Activated CD4-positive, alpha-beta memory T cell treated with anti-CD3 and anti-CD28 coated beads for 36 hours (primary cell): ENCODE data around the gene DAPK1. TPM values are rescaled to one million over a fixed set of nuclear protein-coding genes. Genes with fewer than 3 reads are reported as not detected.
"Not testable (repeated sequence)": the region's sequence is repeated elsewhere in the genome, so short reads cannot be mapped to it uniquely, and the experiment has no call there.

Source experiments
- CTCF ChIA-PET: fragments of 350-600 bp; sonication (Branson Sonifier 250); formaldehyde crosslinking; loops from one replicate; lab custom pipeline; 2021; ENCODE audit warnings: antibody characterized with exemption, inconsistent platforms; lab: Charles Lee
- POLR2A ChIA-PET: fragments of 350-600 bp; sonication (Branson Sonifier 250); formaldehyde crosslinking; loops from one replicate; lab custom pipeline; 2021; ENCODE audit warnings: antibody characterized with exemption; lab: Charles Lee
- DNase-seq: peaks from one replicate; pipeline ENCODE4 v3.0.0-alpha.2; 2020
- H3K27ac Mint-ChIP-seq: one replicate; pipeline ENCODE4 v1.8.0; 2021; ENCODE audit warnings: mixed read lengths
- H3K27me3 Mint-ChIP-seq: one replicate; pipeline ENCODE4 v1.8.0; 2021; ENCODE audit warnings: mixed read lengths
- H3K36me3 Mint-ChIP-seq: one replicate; pipeline ENCODE4 v1.8.0; 2021; ENCODE audit warnings: mixed read lengths
- H3K4me1 Mint-ChIP-seq: one replicate; pipeline ENCODE4 v1.8.0; 2021; ENCODE audit warnings: low read depth, mixed read lengths
- H3K4me3 Mint-ChIP-seq: one replicate; pipeline ENCODE4 v1.8.0; 2021; ENCODE audit warnings: mild to moderate bottlenecking, mixed read lengths
- H3K9me3 Mint-ChIP-seq: one replicate; pipeline ENCODE4 v1.8.0; 2021; ENCODE audit warnings: mixed read lengths
- intact Hi-C: fragments of 100-400 bp; cut with micrococcal nuclease; formaldehyde crosslinking; loops from one replicate; pipeline ENCODE4 v1.15.1; 2023
- total RNA-seq, 2 experiments: library from RNA; stranded (reverse); gene quantifications; one replicate each; pipeline ENCODE4 v1.2.3, GENCODE V29; 2021

Gene DAPK1
- total RNA-seq, 2 experiments from 2014 or later, result 1.9 to 3.3 TPM

DNA sequence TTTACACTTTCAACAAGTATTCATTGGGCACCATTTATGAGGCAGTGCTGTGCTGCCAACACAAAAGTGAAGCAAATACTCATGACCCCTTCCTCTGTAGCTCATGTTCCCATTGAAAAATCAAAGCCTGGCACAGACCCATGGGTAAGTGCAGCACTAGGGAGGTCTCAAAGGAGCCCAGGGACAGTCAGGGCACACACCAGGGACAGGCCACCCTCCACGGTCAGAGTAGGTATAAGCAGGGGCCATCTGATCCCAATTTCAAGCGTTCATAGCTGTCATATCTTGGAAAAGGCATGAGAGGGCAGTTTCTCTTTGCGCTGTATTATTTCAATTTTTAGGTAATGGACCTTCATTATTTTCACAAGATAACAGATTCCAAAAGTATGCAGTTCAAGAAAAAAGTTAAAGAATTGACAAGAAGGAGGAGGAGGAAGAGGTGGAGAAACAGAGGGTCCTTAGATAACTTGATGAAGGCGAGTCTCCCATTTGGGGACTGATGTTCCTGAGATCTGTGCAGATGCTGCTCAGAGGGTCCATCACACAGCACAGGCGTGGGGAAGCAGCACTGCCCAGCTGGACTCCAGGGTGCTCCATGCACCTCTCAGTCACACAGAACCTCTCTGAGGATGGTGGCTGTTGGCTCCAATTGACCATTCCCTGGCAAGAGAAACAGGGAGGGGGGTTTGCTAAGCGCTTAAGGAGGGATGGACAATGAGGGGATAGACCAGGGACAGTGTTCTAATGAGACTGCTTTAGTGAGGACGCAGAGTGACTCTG lies 235.8 kb downstream of the DAPK1 start:
- ChIA-PET POLR2A (no interaction called here), CTCF (no interaction called here)
- Mint-ChIP-seq H3K9me3 (no peaks in the 10 kb centered on the region), H3K4me3 (no peak overlapping the region), H3K27ac (no peak overlapping the region), H3K36me3 (peaks cover 10% of the 10 kb centered on the region), H3K27me3 (peaks cover 19% of the 10 kb centered on the region), H3K4me1 (peaks cover 16% of the 10 kb centered on the region)
- DNase-seq, result no peak
- intact Hi-C loops, result no loop called here

DNA sequence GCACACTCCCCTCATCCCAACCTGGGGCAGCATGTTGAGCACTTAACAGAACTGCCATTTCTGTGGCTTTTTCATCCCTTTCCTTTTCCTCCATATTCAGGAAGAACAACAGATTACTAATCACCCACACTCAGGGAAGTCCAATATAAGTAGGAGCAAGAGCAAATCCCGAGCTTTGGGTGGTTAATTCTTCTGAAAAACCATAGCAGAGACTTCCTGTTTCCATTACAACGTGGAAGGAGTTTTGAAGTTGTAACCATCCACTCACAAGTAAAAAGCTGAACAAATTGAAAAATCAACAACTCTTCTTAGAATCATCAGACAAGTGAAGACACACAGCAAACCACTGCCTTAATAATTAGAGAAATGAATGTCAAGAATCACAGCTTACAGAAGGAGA lies 236.4 kb downstream of the DAPK1 start:
- Mint-ChIP-seq H3K4me1 (peaks cover 11% of the 10 kb centered on the region), H3K27me3 (peaks cover 19% of the 10 kb centered on the region), H3K27ac (no peak overlapping the region), H3K36me3 (peaks cover 10% of the 10 kb centered on the region), H3K4me3 (no peak overlapping the region), H3K9me3 (no peaks in the 10 kb centered on the region)
- DNase-seq, result no peak
- intact Hi-C loops, result no loop called here
- POLR2A ChIA-PET, result no interaction called here
- CTCF ChIA-PET, result no interaction called here

DNA sequence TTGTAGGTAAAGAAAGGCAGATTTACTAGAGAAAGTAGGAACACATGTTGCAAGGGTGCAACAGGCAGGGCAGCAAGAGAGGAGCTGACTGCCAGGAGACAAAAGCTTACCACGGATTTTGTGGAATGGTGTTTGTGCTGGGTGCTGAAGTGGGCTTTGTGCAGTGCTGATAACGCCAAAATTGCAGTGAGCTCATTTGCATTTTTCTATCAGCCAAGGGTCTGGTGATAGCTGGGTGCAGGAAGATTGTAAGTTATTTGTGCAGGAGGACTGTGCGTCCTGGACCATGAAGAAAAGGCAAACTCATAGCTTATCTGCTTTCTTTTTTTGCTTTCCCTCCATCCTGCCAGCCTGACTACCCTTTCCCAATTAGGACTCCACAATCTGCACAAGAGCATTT lies 241.9 kb downstream of the DAPK1 start:
- DNase-seq, result no peak
- Mint-ChIP-seq H3K27me3 (peaks cover 12% of the 10 kb centered on the region), H3K36me3 (no peaks in the 10 kb centered on the region), H3K4me3 (no peak overlapping the region), H3K4me1 (peaks cover 5% of the 10 kb centered on the region), H3K9me3 (peaks cover 18% of the 10 kb centered on the region), H3K27ac (no peak overlapping the region)
- ChIA-PET CTCF (no interaction called here), POLR2A (no interaction called here)
- intact Hi-C loops, result no loop called here

DNA sequence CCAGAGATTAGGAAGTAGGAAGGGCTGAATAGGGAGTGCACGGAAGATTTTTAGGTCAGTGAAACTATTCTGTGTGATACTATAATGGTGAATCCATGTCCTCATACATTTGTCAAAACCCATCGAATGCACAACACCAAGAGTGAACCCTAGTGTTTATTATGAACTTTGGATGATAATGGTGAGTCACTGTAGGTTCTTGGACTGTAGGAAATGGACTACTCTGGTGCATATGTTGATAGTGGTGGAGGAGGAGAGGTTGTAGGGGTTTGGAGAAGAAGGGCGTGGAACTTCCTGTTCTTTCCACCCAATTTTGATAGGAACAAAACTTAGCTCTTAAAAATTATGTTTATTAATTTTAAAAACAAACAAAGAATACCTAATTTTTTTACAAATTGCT lies 242.5 kb downstream of the DAPK1 start:
- no peaks in the 10 kb centered on the region for H3K36me3 Mint-ChIP-seq
- no peak for DNase-seq
- intact Hi-C loops, result no loop called here
- CTCF ChIA-PET, result no interaction called here
- H3K9me3 Mint-ChIP-seq, result peaks cover 18% of the 10 kb centered on the region
- H3K27ac Mint-ChIP-seq, result no peak overlapping the region
- POLR2A ChIA-PET, result no interaction called here
- H3K4me1 Mint-ChIP-seq, result peaks cover 5% of the 10 kb centered on the region
- H3K27me3 Mint-ChIP-seq, result peaks cover 12% of the 10 kb centered on the region
- H3K4me3 Mint-ChIP-seq, result no peak overlapping the region

DNA sequence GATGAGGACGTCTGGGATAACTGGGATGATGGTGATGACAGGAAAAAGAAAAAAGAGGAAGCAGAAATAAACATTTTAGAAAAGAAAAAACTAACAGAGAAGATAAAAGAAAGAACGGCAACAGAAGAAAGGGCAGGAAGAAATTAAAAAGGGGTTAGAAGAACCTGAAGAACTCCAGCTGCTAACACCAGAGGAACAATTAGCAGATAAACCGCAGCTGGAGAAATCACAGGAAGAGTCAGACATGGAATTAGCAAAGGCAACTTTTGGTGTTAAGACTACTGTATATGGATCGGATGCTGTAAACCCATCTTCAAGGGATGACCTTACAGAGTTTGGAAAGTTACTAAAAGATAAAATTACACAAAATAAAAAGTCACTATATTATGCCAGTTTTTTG lies 243.7 kb downstream of the DAPK1 start:
- DNase-seq, result no peak
- ChIA-PET CTCF (no interaction called here), POLR2A (no interaction called here)
- no peak overlapping the region for H3K4me3 Mint-ChIP-seq
- no peaks in the 10 kb centered on the region for H3K36me3 Mint-ChIP-seq
- peaks cover 12% of the 10 kb centered on the region for H3K27me3 Mint-ChIP-seq
- intact Hi-C loops, result no loop called here
- peaks cover 18% of the 10 kb centered on the region for H3K9me3 Mint-ChIP-seq
- peaks cover 5% of the 10 kb centered on the region for H3K4me1 Mint-ChIP-seq
- no peak overlapping the region for H3K27ac Mint-ChIP-seq

DNA sequence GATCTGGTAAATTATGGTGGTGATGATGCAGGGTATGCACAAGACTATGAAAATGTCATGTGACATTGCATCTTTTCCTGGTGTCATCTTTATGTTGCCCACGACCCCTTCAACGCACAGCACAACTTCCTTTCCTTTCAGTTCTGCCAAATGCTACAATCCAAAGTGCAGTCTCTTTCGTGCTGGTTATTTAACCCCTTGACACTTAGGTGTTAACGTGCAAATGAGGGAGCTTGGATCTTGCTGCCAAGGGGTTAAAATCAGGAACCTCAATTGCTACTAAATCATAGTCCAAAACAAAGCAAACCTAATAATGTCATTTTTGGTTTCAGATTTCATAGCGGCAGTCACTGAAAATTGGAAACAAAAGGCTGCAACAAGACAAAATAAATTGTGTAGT lies 244.2 kb downstream of the DAPK1 start:
- peaks cover 18% of the 10 kb centered on the region for H3K9me3 Mint-ChIP-seq
- ChIA-PET CTCF (no interaction called here), POLR2A (no interaction called here)
- intact Hi-C loops, result no loop called here
- peaks cover 9% of the 10 kb centered on the region for H3K27me3 Mint-ChIP-seq
- DNase-seq, result no peak
- H3K4me3 Mint-ChIP-seq, result no peak overlapping the region
- H3K4me1 Mint-ChIP-seq, result peaks cover 5% of the 10 kb centered on the region
- no peaks in the 10 kb centered on the region for H3K36me3 Mint-ChIP-seq
- H3K27ac Mint-ChIP-seq, result no peak overlapping the region

DNA sequence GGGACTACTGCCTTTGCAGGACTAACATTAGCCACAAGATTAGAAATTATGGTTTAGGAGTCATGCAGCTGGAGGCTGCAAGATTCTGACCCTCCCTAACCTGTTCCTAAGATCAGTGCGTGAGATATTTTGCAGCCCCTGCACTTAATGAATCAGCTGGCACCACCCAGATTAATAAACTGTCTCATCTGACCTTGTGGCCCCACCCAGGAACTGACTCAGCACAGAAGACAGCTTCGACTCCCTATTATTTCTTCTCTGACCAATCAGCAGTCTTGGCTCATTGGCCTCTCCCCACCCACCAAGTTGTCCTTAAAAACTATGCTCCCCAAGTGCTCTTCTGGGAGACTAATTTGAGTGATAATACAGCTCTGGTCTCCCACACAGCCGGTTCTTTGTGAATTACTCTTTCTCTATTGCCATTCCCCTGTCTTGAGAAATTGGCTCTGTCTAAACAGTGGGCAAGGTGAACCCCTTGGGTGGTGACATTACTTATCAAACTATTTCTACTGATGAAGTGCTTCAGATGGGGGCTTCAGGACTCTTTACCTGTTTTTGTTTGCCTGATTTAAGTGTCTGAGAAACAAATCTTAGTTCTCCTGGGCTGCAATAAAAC lies 245.3 kb downstream of the DAPK1 start:
- Mint-ChIP-seq H3K4me3 (no peak overlapping the region), H3K27ac (no peak overlapping the region), H3K9me3 (peaks cover 18% of the 10 kb centered on the region), H3K27me3 (peaks cover 14% of the 10 kb centered on the region), H3K36me3 (no peaks in the 10 kb centered on the region), H3K4me1 (peaks cover 5% of the 10 kb centered on the region)
- ChIA-PET POLR2A (no interaction called here), CTCF (no interaction called here)
- DNase-seq, result no peak
- intact Hi-C loops, result no loop called here

DNA sequence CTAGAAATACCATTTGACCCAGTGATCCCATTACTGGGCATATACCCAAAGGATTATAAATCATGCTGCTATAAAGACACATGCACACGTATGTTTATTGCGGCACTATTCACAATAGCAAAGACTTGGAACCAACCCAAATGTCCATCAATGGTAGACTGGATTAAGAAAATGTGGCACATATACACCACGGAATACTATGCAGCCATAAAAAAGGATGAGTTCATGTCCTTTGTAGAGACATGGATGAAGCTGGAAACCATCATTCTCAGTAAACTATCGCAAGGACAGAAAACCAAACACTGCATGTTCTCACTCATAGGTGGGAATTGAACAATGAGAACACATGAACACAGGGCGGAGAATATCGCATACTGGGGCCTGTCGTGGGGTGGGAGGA lies 246.6 kb downstream of the DAPK1 start:
- H3K36me3 Mint-ChIP-seq, H3K4me1 Mint-ChIP-seq, H3K4me3 Mint-ChIP-seq, H3K27ac Mint-ChIP-seq, intact Hi-C loops, POLR2A ChIA-PET, CTCF ChIA-PET, DNase-seq: not testable (repeated sequence)
- Mint-ChIP-seq H3K9me3 (peaks cover 18% of the 10 kb centered on the region), H3K27me3 (peaks cover 17% of the 10 kb centered on the region)

DNA sequence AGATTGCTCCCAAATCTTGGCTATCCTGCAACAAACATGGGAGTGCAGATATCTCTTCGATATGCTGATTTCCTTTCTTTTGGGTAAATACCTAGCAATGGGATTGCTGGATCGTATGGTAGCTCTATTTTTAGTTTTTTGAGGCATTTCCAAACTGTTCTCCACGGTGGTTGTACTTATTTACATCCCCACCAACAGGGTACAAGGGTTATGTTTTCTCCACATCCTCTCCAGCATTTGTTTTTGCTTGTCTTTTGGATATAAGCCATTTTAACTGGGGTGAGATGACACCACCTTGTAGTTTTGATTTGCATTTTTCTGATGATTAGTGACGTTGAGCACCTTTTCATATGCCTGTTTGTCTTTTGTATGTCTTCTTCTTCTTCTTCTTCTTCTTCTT lies 248.5 kb downstream of the DAPK1 start:
- Mint-ChIP-seq H3K27me3 (peaks cover 16% of the 10 kb centered on the region), H3K27ac (no peak overlapping the region), H3K36me3 (no peaks in the 10 kb centered on the region), H3K9me3 (peaks cover 18% of the 10 kb centered on the region), H3K4me1 (peaks cover 5% of the 10 kb centered on the region), H3K4me3 (no peak overlapping the region)
- ChIA-PET POLR2A (no interaction called here), CTCF (interaction anchor here (1.0 kb wide), 1 partner anchor 61 kb away, joined by 3 read pairs; no protein-coding TSS in a partner anchor)
- DNase-seq, result no peak
- intact Hi-C loops, result no loop called here

DNA sequence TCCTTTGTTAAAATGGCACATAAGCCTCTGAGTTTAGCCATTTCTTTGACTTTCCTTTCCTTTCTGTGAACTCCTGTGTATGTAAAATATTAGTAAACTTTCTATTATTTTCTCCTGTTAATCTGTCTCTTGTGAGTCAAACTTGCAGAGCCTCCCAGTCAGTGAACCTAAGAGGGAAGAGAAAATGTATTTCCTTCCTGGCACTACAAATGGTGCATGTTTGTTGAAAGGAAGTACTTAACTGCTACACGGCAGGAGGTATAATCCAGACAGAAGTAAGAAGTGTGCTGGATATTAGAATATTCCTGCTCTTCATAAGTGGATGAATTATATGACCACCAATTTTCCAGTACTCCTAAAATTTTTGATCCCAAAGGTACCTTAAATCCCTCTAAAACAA lies 251.2 kb downstream of the DAPK1 start:
- no peaks in the 10 kb centered on the region for H3K4me1 Mint-ChIP-seq
- no peak for DNase-seq
- H3K27ac Mint-ChIP-seq, result no peak overlapping the region
- ChIA-PET CTCF (no interaction called here), POLR2A (no interaction called here)
- H3K36me3 Mint-ChIP-seq, result no peaks in the 10 kb centered on the region
- no peak overlapping the region for H3K4me3 Mint-ChIP-seq
- intact Hi-C loops, result no loop called here
- peaks cover 15% of the 10 kb centered on the region for H3K27me3 Mint-ChIP-seq
- peaks cover 17% of the 10 kb centered on the region for H3K9me3 Mint-ChIP-seq

DNA sequence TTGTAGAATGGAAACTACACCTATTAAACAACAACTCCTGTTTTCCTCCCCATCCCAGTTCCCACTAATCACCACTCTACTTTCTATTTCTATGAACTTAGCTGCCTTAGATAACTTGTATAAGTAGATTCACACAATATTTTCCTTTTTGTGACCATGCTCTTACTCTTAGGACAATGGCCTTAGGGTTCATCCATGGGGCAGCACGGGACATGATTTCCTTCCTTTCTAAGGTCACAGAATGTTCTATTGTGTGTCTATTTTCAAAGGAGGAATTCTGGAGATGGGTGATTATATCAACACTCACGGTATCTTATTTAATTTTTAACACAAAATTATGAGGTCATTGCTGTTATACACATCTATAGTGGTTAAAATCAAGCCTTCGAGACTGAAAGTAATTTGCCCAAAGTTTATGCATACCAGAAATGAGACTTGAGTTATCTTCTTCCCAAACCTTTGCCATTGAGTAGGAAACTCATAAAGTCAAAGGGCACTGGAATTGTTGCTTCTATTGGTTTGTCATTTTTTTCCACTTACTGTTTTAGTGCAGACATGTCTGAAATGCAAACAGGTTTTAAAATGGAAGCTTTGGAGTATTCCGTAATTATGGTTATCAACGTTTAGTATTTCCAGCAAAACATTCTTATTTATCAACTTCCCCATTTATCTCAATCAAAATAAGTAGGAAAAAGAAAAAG lies 251.8 kb downstream of the DAPK1 start:
- peaks cover 15% of the 10 kb centered on the region for H3K27me3 Mint-ChIP-seq
- no peak for DNase-seq
- intact Hi-C loops, result no loop called here
- no peak overlapping the region for H3K4me3 Mint-ChIP-seq
- H3K27ac Mint-ChIP-seq, result no peak overlapping the region
- H3K9me3 Mint-ChIP-seq, result peaks cover 11% of the 10 kb centered on the region
- ChIA-PET POLR2A (no interaction called here), CTCF (no interaction called here)
- no peaks in the 10 kb centered on the region for H3K36me3 Mint-ChIP-seq
- H3K4me1 Mint-ChIP-seq, result no peaks in the 10 kb centered on the region

DNA sequence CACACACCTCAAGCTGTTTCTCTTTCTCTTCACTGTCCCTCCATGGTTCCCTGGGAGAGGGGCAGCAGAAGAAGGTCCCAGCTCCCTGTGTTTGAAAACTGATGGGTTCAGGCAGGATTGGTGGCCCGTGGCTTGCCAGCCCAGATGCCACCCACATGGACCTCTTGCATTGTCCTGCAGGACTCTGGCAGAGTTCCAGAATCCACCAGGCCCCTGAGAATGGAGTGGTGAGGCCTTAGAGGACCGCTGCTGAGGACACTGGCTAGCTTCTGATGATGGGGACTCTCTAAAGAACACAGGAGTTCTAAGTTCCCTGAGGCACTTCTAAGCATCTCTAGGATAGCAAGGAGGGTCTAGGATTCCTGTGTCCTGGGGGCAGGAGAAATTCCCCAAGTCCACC lies 253.1 kb downstream of the DAPK1 start:
- DNase-seq, result no peak
- Mint-ChIP-seq H3K27ac (no peak overlapping the region), H3K9me3 (peaks cover 10% of the 10 kb centered on the region), H3K27me3 (peaks cover 15% of the 10 kb centered on the region), H3K4me3 (no peak overlapping the region), H3K4me1 (no peaks in the 10 kb centered on the region), H3K36me3 (no peaks in the 10 kb centered on the region)
- intact Hi-C loops, result no loop called here
- CTCF ChIA-PET, result no interaction called here
- POLR2A ChIA-PET, result no interaction called here
